Transverse colon (tissue), 4 donors: ENCODE measurements around the gene LMCD1. TPM values are rescaled to one million over a fixed set of nuclear protein-coding genes. Genes with fewer than 3 reads are reported as not detected.

Source experiments
- DNase-seq: peaks from one replicate; pipeline ENCODE4 v3.0.0-alpha.2; 2019
- H3K27ac ChIP-seq, 4 donors: fragments of 200-600 bp; sonication (generic); 2 replicates each; pipeline ENCODE4 v1.5.1; 2016 to 2018; ENCODE audit warnings: inconsistent platforms in 4 of 4
- H3K27me3 ChIP-seq: fragments of 200-600 bp; sonication (generic); 2 replicates; pipeline ENCODE4 v1.5.1; 2017; ENCODE audit warnings: inconsistent platforms
- H3K36me3 ChIP-seq, 4 donors: fragments of 200-600 bp; sonication (generic); 2 replicates each; pipeline ENCODE4 v1.5.1; 2017 to 2019; ENCODE audit warnings: inconsistent platforms in 4 of 4
- H3K4me1 ChIP-seq, 4 donors: fragments of 200-600 bp; sonication (generic); 2 replicates each; pipeline ENCODE4 v1.5.1; 2017 to 2020; ENCODE audit warnings: inconsistent platforms in 4 of 4
- H3K4me3 ChIP-seq, 4 donors: fragments of 200-600 bp; sonication (generic); 1 replicate in 1 of 4; 2 replicates in 3 of 4; pipeline versions ENCODE4 v1.5.1 to v1.6.1; 2017 to 2019; ENCODE audit warnings: inconsistent platforms in 4 of 4
- H3K9me3 ChIP-seq, 2 donors: fragments of 200-600 bp; sonication (generic); 2 replicates each; pipeline ENCODE4 v1.5.1; 2017 to 2019; ENCODE audit warnings: inconsistent platforms in 2 of 2
- CTCF ChIP-seq, 5 experiments: fragments of 200-600 bp in 3 of 5; fragments of 450-650 bp in 2 of 5; sonication (generic) in 3 of 5; IDR thresholded peaks; 1 replicate in 2 of 5; 2 replicates in 3 of 5; pipeline ENCODE4 v1.5.1; 2016 to 2017; ENCODE audit warnings: antibody characterized with exemption in 5 of 5, inconsistent platforms in 3 of 5, mild to moderate bottlenecking in 2 of 5, moderate library complexity in 1 of 5
- EP300 ChIP-seq: sonication (generic); formaldehyde crosslinking; IDR thresholded peaks from one replicate; pipeline ENCODE4 v1.6.1; 2017; ENCODE audit warnings: antibody characterized with exemption, low read depth
- POLR2A ChIP-seq: fragments of 450-650 bp; IDR thresholded peaks from one replicate; pipeline ENCODE4 v1.6.1; 2016; ENCODE audit warnings: antibody characterized with exemption, mild to moderate bottlenecking, moderate library complexity
- POLR2AphosphoS5 ChIP-seq, 3 donors: sonication (generic); formaldehyde crosslinking; IDR thresholded peaks; one replicate each; pipeline ENCODE4 v1.6.1; 2016; ENCODE audit warnings: antibody characterized with exemption in 3 of 3
- WGBS, 2 donors: methylation state at CpG; one replicate each; pipeline ENCODE4 v1.1.5; 2018; ENCODE audit warnings: low coverage in 1 of 2; 5-methylcytosine and 5-hydroxymethylcytosine counted together
- in situ Hi-C, 4 donors: fragments of 200-750 bp; cut with MboI; loops; one replicate each; pipeline versions ENCODE4 v1.15.0 to v1.15.1; 2017; ENCODE audit warnings: low sequenced_read_pairs in 3 of 4, low pct_ligation_motif_present in 1 of 4, low pct_unique_long_range_greater_than_20kb in 1 of 4
- intact Hi-C: fragments of 100-400 bp; cut with DNase I; formaldehyde crosslinking; loops from one replicate; pipeline ENCODE4 v1.15.1; 2023; ENCODE audit warnings: low total_unique reads
- total RNA-seq, 4 donors: library from RNA; depleted of rRNA; stranded (reverse); fragments of >200 nt; gene quantifications; one replicate each; pipeline ENCODE4 v1.1.0, GENCODE V29; 2016

Gene LMCD1
- total RNA-seq, 4 donors from 2014 or later, result 6.7 to 26.6 (median 9.6) TPM

- H3K9me3 ChIP-seq, result no peaks in the 10 kb centered on the region
- no peak overlapping the region for H3K27ac ChIP-seq
- H3K4me3 ChIP-seq, result no peak overlapping the region
- H3K4me1 ChIP-seq, result peaks cover 0 to 6% (median 1%) of the 10 kb centered on the region in 4 donors
- intact Hi-C loops (no loop called here), in situ Hi-C loops (no loop called here)
- 85 to 88% methylated on average over 3 of the region's 3 CpGs for WGBS, 2 donors
- peak in 1 of 3 donors; percentile 28 for TF ChIP-seq POLR2AphosphoS5 (IDR thresholded peaks at IDR 0.05)
- TF ChIP-seq EP300, result no peak
- H3K36me3 ChIP-seq, result no peaks in the 10 kb centered on the region
- DNase-seq, result no peak
- H3K27me3 ChIP-seq, result no peaks in the 10 kb centered on the region
These were observed 13.2 kb upstream of the LMCD1 start for GRCh38 chr3:8488411-8488810.

DNA sequence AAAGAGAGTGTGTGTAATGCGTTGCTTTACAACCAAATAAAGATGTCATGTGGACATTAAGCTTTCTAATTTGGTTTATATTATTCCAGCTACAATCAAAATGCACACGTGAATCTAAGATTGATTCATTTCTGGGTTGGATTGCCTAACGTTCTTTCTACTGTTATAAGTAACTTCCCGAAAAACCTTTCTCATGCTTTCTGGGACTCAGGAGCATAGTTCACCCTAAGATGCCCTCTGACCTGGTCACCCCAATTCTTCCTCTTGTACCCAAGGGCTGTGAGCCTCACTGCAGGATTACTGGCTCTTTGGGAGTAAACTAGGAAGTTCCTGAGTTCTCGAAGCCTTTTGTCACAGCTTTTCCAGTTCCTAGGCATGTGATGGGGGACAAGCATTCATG is 12.7 kb upstream of the LMCD1 start:
- no peak for DNase-seq
- Histone ChIP-seq H3K9me3 (no peaks in the 10 kb centered on the region), H3K4me1 (peaks cover 0 to 6% (median 1%) of the 10 kb centered on the region in 4 donors), H3K27ac (peak overlapping the region in 3 of 4 donors; percentile 23 to 38 (median 32)), H3K36me3 (no peaks in the 10 kb centered on the region), H3K4me3 (no peak overlapping the region), H3K27me3 (no peaks in the 10 kb centered on the region)
- 71 to 72% methylated on average over 4 to 5 of the region's 5 CpGs for WGBS, 2 donors
- TF ChIP-seq CTCF (IDR thresholded peaks at IDR 0.05), result no peak
- peak; percentile 1 for TF ChIP-seq EP300
- TF ChIP-seq POLR2AphosphoS5 (IDR thresholded peaks at IDR 0.05), result peak in 1 of 3 donors; percentile 3
- no peak for TF ChIP-seq POLR2A
- intact Hi-C loops (no loop called here), in situ Hi-C loops (no loop called here)

DNA sequence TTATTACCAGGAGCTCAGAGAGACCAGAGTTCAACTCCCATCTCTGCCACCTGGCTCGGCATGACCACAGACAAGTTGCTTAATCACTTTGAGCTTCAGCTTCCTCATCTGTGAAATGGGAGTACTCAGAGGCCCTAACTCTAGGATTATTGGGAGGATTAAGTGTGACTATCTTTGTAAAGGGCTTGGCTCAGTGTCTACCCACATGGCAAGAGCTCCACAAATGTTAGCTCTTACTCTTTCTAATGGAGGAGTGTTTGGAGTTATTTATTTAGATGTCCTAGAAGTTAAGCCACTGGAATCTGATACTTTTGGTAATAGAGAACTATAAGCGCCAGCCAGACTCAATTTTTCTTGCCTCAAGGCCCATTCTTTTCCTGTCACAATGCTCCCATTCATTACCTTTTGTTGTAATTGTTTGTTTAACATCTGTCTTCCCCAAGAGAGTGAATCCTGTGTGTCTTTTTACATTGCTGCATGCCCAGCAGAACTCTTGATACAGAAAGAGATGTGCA is 12.3 kb upstream of the LMCD1 start:
- TF ChIP-seq POLR2A (no peak), POLR2AphosphoS5 (IDR thresholded peaks at IDR 0.05) (no peak), CTCF (IDR thresholded peaks at IDR 0.05) (no peak), EP300 (no peak)
- H3K4me1 ChIP-seq, result peaks cover 0 to 6% (median 1%) of the 10 kb centered on the region in 4 donors
- H3K27me3 ChIP-seq, result no peaks in the 10 kb centered on the region
- H3K36me3 ChIP-seq, result no peaks in the 10 kb centered on the region
- no peak for DNase-seq
- in situ Hi-C loops (no loop called here), intact Hi-C loops (no loop called here)
- 64 to 89% methylated on average over 1 to 2 of the region's 2 CpGs for WGBS, 2 donors
- no peak overlapping the region for H3K4me3 ChIP-seq
- H3K27ac ChIP-seq, result peak overlapping the region in 3 of 4 donors; percentile 23 to 38 (median 32)
- H3K9me3 ChIP-seq, result no peaks in the 10 kb centered on the region

DNA sequence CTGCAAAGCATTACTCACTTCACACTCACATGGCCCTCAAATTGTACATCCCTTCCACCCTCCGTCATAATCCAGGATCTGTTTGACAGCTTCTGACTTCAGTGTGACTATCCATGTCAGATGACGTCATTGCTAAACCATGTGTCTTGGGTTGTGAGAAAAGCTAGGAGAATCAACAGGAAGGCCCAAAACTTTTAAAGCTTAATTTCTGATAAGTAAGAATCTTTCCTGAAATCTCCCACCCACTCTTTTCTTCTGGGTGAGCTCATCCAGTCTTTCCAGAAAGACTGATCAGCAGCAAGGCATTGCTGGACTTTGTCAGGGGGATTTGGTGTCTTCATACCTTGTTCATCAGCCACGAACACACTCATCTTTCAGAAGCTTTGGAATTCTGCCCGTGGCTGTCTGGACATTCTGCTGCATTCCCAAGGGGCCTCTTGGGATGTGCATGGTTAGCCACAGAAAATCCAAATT is 11.5 kb upstream of the LMCD1 start:
- TF ChIP-seq POLR2A (no peak), CTCF (IDR thresholded peaks at IDR 0.05) (no peak), POLR2AphosphoS5 (IDR thresholded peaks at IDR 0.05) (no peak), EP300 (no peak)
- H3K27me3 ChIP-seq, result no peaks in the 10 kb centered on the region
- intact Hi-C loops (loop anchor here (10.0 kb wide), 1 partner anchor 45 kb away; no protein-coding TSS in a partner anchor), in situ Hi-C loops (no loop called here)
- H3K27ac ChIP-seq, result peak overlapping the region in 2 of 4 donors; percentile 23 to 38
- peaks cover 0 to 6% (median 1%) of the 10 kb centered on the region in 4 donors for H3K4me1 ChIP-seq
- H3K36me3 ChIP-seq, result no peaks in the 10 kb centered on the region
- no peak for DNase-seq
- no peaks in the 10 kb centered on the region for H3K9me3 ChIP-seq
- H3K4me3 ChIP-seq, result no peak overlapping the region
- WGBS, 2 donors, result 49 to 75% methylated on average over 3 to 4 of the region's 4 CpGs
